ACHN (cell line): ENCODE measurements around the gene FBL.
"Not testable (repeated sequence)": the region's sequence is repeated elsewhere in the genome, so short reads cannot be mapped to it uniquely, and the experiment has no call there.

Experiments used
- DNase-seq: peaks from one replicate; pipeline ENCODE4 v3.0.0-alpha.2; 2015
- in situ Hi-C: cut with HindIII; loops from 2 replicates; pipeline ENCODE4 v1.10.0; 2017; ENCODE audit warnings: low sequenced_read_pairs, low pct_ligation_motif_present, low pct_unique_long_range_greater_than_20kb

FBL gene

DNA sequence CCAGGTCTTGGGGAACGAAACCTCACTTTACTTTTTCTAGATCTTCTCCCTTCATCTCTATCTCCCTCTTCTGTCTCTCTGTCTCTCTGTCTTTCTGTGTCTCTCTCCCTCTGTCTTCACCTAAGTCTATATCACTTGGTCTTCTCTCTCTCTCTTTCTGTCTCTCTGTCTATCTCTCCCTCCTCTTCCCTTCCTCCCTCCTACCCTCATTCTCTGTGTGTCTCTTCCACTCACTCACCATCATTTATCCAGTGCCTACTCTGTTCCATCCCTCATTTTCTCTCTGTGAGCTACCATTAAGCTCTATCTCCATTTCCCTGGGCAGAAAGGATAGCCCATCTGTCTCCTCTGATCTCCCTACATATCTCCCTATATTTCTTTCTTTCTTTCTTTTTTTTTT is 32.2 kb upstream of the FBL start:
- no peak for DNase-seq
- in situ Hi-C loops = no loop called here

DNA sequence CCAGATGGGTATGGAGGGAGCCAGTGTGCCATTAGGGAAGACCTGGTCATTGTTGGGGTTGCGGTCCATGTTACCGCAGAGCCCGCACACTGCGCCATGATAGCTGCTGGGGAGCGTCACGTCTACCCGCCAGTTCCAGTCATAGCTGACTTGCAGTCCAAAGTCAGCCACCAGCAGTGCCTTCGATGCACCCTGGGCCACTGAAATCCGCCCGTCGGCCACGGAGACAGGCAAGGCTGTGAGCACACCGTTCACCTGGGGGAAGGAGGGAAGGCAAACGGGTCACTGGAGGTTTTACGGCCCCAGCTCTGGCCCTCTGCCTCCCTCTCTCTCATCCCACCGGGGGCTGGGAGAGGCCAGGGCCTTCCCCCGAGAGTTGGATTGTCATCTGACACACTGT is 31.8 kb upstream of the FBL start:
- in situ Hi-C loops, DNase-seq: not testable (repeated sequence)

DNA sequence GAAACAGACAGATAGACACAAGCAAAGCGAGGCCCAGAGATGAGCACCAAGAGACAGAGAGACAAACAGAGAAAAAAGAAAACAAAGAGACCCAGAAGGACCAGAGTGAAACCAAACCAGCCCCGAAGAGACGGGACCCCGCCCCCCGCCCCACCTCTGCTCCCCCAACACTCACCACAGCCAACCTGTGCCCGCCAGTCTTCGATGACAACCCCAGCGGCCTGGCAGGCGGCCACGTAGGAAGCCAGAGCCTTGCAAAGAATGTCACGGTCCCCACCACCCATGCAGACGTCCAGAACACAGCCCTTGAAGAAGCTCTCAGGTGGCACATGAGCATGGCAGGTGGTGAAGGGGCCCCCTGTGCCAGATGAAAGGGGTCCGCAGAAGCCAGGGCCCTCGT is 31.3 kb upstream of the FBL start:
- DNase-seq, in situ Hi-C loops: not testable (repeated sequence)

DNA sequence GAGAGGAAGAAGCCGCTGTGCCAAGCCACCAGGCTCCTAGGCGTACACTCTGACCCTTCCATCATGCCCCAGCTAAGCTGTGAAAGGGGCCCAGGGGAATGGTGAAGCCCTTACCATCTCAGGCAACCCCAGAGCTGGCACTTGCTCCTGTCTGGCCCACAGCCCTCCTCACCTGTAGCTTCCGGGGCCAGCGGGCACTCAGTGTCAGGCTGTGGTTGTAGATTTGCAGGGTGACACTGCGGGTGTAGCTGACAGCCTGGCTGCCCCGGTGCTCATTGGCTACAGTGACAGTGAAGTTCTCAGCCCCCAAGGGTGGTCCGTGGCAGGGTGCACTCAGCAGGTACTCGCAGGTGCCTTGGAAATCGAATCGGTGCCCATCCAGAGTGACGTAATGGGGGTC is 30.3 kb upstream of the FBL start:
- in situ Hi-C loops, DNase-seq: not testable (repeated sequence)

DNA sequence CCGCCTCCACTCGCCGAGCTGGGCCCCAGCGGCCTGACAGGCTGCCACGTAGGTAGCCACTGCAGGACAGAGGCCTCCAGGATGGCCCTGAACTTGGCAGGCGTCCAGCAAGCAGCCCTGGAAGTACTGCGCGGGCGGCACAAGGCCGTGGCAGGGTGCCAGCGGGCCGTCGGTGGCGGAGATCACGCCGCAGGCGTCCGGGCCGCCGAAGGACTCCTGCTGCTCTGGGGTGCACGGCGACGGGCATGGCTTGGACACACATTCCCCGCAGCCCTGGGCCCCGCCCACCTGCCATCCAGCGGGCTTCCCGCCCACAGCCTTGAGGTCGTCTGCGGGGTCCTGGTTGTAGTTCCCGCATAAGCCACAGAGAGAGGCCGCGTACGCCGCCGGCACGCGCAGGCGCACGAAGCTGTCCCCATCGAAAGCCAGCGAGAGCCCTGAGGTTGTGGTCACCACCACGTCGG is 29.3 kb upstream of the FBL start:
- in situ Hi-C loops, DNase-seq: not testable (repeated sequence)

DNA sequence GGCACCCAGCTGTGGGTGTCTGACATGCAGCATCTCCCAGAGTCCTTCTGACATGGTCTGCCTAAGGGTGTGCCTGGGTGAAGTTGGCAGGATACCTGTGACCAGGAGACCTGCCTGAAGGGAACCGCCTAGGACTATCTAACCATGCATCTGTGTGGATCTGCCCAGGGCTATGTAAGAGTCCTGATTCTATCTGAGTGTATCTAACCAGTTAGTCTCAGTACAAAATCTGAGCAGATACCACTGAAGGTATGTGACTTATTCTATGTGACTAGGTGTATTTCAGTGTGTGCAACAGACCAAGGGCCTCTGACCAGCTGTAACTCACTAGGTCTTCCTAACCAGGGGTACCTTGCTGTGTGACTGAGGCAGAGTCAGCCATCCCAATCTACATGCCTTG is 28.2 kb upstream of the FBL start:
- in situ Hi-C loops = no loop called here
- no peak for DNase-seq

DNA sequence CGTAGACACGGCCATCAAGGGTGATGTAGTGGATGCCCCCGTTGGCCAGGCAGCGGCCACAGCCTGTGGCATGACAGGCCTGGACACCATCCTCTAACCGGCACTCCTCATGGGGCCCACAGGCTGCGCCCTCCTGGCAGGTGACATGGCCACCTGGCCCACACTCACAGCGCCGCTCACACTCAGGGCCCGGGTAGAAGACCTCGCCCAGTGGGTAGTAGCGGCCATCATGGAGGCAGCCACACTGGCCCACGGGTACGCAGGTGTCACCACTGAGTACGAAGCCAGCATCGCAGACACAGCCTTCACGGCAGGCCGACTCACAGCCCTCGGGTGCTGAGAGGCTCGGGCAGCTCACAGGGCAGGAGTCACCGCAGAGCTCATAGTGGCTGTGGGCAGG is 27.2 kb upstream of the FBL start:
- in situ Hi-C loops = no loop called here
- no peak for DNase-seq

DNA sequence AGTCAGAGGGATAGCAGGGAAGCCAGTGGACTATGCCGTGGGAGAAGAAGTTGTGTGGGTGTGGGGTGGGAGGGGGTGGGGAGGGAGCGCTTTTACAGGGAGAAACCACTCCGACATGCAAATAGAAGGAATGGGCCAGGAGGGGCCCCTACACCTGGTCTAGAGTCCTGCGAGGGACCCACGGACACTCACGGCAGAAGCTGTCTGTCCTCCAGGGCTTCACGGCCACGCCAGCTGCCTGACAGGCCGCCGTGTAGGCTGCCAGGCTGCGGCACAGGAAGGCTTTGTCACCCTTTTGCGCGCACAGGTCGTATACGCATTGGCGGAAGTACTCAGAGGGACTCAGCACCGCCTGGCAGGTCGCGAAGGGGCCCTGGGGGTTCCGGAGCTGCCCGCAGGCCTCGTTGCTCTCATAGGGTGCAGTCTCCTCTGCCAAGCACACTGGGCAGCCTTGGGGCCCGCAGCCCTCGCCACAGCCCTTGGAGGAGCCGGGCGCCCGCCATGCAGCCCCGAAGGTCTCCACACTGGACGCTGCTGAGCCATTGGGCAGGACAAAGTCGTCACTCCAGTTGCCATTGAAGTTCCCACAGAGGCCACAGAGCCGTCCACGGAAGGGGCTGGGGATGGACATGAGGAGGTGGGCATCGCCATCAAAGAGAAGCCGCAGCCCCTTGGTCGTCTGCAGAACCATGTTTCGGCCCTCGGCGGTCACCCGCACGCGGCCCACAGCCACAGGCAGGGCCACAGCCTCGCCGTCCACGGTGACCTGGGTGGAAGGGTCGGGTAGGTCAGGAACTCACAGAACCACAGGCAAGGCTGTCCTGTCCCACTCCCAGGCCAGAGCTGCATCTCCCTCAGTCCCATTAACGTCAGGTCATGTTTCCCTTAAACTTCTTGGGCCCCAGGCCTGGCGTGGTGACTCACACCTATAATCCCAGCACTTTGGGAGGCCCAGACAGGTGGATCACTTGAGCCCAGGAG is 26.0 kb upstream of the FBL start:
- in situ Hi-C loops = no loop called here
- no peak for DNase-seq

DNA sequence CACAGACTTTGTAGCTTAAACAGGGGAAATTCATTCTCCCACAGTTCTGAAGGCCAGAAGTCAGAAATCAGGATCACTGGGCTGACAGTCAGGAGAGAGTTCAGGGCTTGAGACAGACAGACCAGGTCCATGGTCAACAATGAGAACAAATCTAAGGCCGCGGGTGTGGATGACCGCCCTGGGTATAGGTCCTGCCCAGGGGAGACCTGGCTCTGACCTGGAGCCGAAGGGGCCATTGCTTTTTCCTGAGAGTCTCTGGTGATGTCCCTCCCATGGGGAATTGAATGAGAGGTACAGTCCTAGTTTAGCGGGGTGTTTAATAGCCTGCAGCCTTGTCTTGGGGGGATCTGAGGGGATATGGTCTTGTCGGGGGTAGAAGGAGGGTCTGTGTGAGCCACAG is 25.2 kb upstream of the FBL start:
- no peak for DNase-seq
- in situ Hi-C loops = no loop called here

DNA sequence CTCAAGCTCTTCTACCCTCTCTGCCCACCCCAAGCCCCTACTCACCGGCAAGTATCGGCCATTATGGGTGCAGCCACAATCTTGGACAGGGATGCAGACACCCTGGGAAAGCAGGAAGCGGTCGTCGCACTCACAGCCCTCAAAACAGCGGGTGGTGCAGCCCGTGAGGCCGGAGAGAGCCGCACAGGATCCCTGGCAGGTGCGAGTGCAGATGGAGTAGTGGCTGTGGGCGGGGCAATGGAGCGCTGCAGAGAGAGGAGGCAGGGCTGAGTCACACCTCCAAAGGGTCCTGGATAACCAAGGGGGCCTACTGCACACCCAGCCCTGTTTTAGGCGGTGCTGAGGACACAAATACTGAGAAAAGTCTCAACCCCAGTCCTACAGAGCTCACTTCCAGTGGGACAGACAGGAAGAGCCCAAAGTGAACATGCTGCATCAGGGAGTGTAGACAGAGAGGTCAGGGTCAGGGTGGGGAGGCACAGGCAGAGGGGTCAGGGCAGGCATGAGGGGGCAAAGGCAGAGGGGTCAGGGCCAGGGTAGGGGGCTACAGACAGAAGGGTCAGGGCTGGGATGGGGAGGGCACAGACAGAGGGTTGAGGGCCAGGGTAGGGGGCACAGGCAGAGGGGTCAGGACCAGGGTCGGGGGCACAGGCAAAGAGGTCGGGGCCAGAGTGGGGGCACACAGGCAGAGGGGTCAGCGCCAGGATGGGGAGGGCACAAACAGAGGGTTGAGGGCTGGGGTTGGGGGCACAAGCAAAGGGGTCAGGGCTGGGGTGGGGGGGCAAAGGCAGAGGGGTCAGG is 24.2 kb upstream of the FBL start:
- in situ Hi-C loops = no loop called here
- no peak for DNase-seq

DNA sequence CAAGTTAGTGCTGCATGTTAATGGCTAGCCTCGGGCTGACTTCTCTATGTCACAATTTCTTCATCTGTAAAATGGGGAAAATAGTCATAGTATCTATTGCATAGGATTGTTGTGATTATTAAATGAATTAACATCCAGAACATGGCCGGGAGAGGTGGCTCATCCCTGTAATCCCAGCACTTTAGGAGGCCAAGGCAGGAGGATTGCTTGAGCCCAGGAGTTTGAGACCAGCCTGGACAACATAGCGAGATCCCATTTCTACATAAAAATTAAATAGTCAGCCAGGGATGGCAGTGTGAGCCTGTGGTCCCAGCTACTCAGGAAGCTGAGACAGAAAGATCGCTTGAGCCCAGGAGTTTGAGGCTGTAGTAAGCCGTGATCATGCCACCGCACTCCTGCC is 21.8 kb upstream of the FBL start:
- in situ Hi-C loops = no loop called here
- DNase-seq = no peak

DNA sequence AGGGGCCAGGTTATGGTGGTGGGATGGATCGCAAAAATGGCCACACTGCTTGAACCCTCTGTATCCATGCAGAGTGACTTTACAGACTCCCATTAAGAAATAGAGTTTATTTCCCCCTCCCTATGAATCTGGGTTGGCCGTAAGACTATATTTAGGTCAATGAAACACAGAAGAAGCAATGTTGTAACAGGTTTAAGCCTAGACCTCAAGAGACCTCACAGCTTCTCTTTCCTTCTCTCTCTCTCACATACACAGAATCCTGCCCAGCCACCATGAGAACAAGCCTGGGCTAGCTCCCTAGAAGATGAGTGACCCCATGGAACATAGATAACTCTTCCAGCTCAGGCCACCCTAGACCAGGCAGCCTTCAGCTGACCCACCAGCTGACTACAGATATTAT is 21.0 kb upstream of the FBL start:
- in situ Hi-C loops = no loop called here
- no peak for DNase-seq

DNA sequence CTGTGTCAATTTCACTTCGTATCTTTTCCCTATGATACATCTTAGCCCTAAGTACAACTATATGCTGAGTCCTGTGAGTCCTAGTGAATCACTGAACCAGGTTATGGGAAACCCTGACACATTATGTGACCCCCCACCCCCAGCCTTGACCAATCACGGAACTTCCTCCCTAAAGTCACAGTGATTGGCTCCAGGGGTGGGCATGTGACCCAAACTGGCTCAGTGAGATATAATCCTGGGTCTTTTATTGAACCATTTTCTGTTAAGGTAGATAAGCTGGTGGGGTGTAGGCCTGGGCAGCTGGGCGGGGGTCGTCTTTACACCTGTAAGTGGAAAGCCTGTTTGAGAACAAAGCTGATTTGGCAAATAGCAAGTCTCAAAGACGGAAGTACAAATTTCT is 19.8 kb upstream of the FBL start:
- in situ Hi-C loops = no loop called here
- no peak for DNase-seq

DNA sequence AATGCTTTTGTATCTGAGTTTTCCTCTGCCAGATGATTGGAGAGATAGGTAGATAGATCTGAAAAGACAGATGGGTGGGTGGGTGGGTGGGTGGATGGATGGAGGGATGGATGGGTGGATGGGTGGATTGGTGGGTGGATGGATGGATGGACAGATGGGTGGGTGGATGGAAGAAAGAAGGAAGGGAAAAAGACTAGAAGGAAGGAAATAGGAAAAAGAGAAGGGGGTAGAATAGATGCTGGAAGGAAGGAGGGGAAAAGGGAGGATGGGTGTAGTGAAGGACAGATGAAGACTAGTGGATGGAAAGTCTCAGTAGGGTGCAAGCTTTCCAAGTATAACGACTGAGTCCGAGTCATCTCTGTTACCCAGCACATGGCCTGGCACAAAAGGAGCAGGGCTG is 19.0 kb upstream of the FBL start:
- in situ Hi-C loops = no loop called here
- no peak for DNase-seq

DNA sequence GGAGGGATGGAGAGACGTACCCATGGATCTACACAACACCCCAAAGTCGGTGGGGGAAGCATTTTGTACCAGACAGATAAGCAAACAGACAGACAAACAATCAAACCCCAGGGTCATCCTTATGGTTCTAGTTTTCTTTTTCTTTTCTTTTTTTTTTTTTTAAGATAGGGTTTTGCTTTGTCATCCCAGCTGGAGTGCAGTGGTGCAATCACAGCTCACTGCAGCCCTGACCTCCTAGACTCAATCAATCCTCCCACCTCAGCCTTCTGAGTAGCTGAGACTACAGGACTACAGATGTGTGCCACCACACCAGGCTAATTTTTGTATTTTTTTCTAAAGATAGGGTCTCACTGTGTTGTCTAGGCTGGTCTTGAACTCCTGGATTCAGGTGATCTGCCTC is 17.9 kb upstream of the FBL start:
- no peak for DNase-seq
- in situ Hi-C loops = no loop called here

DNA sequence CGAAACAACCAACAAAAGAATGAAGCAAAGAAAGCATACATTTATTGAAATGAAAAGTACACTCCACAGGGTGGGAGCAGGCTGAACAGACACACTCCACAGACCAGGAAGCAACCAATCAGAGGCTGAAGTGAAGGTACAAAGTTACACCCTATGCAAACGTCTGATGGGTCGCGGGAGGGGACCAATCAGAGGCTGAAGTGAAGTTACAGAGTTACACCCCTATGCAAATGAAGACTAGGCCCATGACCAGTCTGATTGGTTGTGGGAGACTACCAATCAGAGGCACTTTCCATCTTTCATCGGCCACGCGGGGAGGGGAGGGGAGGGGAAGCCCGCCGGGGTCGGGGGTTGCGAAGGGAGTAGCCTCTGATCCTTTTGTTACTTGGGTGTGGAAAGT is 12.4 kb upstream of the FBL start:
- peak; percentile 6 for DNase-seq
- in situ Hi-C loops = no loop called here

DNA sequence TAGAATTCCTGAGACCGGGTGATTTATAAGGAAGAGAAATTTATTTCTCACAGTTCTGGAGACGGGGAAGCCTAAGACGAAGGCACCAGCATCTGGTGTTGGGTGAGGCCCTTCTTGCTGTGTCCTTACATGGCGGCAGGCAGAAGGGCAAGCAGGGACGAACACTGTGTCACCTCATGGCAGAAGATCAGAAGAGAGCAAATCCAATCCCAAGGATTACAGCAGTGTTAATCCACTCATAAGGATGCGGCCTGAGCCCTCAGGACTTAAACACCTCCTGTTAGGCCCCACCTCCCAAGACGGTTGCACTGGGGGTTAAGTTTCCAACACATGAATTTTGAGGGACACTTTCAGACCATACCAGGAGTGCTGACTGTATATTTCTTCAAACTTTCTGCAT is 6.7 kb upstream of the FBL start:
- no peak for DNase-seq

DNA sequence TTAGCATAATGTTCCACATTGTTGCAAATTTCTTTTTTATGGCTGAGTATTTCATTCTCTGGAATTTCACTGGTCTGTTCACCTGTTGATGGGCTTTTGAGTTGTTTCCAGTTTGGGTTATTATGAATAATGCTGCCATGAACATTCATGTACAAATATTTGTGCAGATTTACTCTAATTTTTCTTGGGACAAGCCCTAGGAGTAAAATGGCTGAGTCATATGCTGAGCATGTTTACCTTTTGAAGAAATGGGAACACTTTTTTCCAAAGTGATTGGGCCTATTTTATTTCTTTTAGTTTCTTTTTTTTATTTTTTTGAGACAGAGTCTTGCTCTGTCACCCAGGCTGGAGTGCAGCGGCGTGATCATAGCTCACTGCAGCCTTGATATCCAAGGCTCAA is 4.7 kb upstream of the FBL start:
- no peak for DNase-seq
- in situ Hi-C loops = no loop called here

More for the DNA sequence above, 6.7 kb upstream of the FBL start:
- in situ Hi-C loops = no loop called here

DNA sequence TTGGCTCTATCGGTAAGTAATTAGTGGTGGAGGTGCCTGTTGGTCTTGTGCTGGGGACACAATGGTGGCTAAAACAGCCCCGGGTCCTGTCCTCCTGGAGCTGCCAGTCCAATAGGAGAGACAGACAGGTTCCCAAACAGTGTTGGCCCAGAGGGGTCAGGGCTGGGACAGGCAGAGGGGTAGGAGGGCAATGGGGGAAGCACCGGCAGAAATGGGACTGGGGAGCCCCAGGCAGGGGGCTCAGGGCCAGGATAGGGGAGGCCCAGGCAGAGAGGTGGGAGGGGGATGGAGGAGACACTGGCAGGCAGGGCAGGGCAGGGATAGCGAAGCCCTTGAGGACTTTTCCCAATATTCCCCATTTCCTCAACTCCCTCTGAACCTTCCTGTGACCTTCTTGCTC is 2.2 kb upstream of the FBL start:
- no peak for DNase-seq
- in situ Hi-C loops = no loop called here

DNA sequence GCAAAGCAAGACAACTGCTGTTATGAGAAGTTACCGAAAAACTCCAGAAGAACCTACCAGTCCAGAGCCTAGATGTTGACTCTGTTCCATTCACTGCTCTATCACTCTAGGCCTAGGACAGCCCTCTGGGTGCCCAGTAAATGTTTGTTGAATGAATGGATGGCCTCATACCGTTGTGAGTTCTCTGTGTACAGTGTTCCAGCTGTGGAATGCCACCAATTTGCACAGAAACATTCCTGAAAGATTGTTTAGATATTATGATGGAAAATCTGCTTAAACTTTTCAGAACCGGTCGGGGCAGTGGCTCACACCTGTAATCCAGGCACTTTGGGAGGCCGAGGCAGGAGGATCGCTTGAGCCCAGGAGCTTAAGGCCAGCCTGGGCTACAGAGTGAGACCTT is 1.3 kb upstream of the FBL start:
- no peak for DNase-seq
- in situ Hi-C loops = no loop called here
